Measurements from ENCODE around the gene NECAB3. TPM values are rescaled to one million over a fixed set of nuclear protein-coding genes. Genes with fewer than 3 reads are reported as not detected.
"Not testable (repeated sequence)": the region's sequence is repeated elsewhere in the genome, so short reads cannot be mapped to it uniquely, and the experiment has no call there.

NECAB3 gene
- polyA plus RNA-seq, 1 of the 3 experiments (the other 2 are of a cell fraction): 20.1 TPM

DNA sequence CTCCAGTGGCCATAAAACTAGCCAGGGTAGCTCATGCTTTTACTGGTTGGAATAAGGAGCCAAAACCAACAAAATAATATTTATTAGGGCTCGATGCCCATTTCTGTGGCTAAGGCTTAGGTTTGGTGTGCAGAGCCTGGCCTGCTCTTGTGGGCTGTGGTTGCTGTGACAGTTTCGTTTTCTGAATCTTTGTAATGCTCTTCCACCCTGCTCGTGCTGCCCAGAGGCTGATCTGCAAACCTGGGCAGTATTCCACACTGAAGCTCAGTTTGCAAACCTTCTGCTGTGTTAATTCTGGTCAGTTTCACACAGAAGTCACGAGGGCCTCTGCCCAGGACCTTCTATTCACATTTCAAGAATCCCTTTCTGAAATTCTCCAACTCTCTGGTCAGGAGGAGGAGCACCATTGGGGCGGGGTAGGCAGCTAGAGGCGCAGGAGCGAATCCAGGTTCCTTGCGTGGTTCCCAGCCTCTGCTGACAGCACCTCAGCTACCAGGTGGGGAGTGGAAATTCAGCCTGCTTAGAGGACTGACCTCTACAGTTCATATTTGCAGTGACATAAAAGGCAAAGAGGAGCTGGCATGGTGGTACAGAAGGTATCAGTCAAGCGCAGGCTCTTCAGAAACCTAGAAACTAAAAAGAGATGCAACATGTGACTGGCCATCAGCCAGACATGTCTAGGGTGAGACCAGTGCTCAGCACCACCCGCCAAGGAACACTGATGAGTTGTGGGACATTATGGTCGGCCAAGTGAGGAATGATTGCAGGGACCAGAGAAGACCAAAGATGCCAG is 26.4 kb downstream of the NECAB3 start:
- Histone ChIP-seq H3K4me1 (ENCODE audit: control insufficient read depth in 1 of 2, insufficient read depth in 2 of 2, low read depth in 1 of 2, low read length in 1 of 2) (peaks cover 13 to 51% of the 10 kb centered on the region in 2 experiments; a peak in 3 of 4 replicates), H3K36me3 (replicated peaks in 1 of 2; ENCODE audit: control insufficient read depth in 1 of 2, insufficient read depth in 2 of 2, low read length in 1 of 2) (peaks cover 3 to 16% of the 10 kb centered on the region in 2 experiments), H3K27ac (ENCODE audit: low read depth in 2 of 2, low read length in 1 of 2) (peak overlapping the region in 1 of 2 experiments; percentile 93; a peak in 2 of 4 replicates), H3K79me2 (ENCODE audit: insufficient read depth) (no peaks in the 10 kb centered on the region), H3K9me2 (no peaks in the 10 kb centered on the region), H3F3A (replicated peaks; ENCODE audit: insufficient read depth) (peaks cover 20% of the 10 kb centered on the region), H4K20me1 (ENCODE audit: insufficient read depth) (peaks cover 32% of the 10 kb centered on the region), H3K9ac (no peak overlapping the region), H3K9me3 (no peaks in the 10 kb centered on the region), H3K4me2 (peak overlapping the region; percentile 46; the same call in 1 of the 2 replicates), H3K27me3 (ENCODE audit: insufficient read depth) (no peaks in the 10 kb centered on the region), H2AFZ (ENCODE audit: low read depth) (no peak overlapping the region), H3K4me3 (ENCODE audit: low read depth in 2 of 2, low read length in 1 of 2) (no peak overlapping the region)
- 87% methylated on average over 10 of the region's 11 CpGs for WGBS (ENCODE audit: low lambda C conversion rate)
- POLR2A ChIA-PET: interaction anchor here (1.7 kb wide), 1 partner anchor 19 kb away, joined by 4 read pairs; the partner anchor contains the start of gene ACTL10
- no peak for DNase-seq
- no peak for TF ChIP-seq ELF1 (IDR thresholded peaks at IDR 0.05)
- TF ChIP-seq FOSL2 (IDR thresholded peaks at IDR 0.05; ENCODE audit: borderline replicate concordance, low read depth): no peak
- CTCF ChIA-PET: interaction anchor here (0.9 to 9.2 kb wide), 7 partner anchors 18 to 203 kb away, joined by 3 to 114 read pairs (median 4); partner anchors contain the start of genes ACTL10 and C20orf144

DNA sequence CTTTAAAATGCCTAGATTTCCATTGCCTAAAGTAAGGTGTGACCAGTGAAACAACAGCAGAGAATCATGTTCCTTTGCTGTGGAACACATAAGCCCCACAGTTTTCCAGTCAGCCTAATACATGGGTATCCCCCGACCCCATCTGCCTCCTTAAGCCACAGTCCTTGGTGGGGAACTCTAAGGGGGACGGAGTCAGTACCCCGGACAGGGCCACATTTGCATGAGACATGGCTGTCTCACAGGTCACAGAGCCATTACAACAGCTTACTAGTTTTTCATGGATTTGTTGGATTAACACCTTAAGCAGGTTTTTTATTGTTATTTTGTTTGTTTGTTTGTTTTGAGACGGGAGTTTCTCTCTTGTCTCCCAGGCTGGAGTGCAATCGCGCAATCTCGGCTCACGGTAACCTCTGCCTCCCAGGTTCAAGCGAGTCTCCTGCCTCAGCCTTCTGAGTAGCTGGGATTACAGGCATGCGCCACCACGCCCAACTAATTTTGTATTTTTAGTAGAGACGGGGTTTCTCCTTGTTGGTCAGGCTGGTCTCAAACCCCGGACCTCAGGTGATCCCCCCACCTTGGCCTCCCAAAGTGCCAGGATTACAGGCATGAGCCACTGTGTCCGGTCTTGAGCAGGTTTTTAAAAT is 27.1 kb downstream of the NECAB3 start:
- 97% methylated on average over 14 of the region's 14 CpGs for WGBS (ENCODE audit: low lambda C conversion rate)
- DNase-seq; H3K79me2 ChIP-seq (ENCODE audit: insufficient read depth); H2AFZ ChIP-seq (ENCODE audit: low read depth); H3K4me3 ChIP-seq (ENCODE audit: low read depth in 2 of 2, low read length in 1 of 2); H3K9me3 ChIP-seq; H3K27me3 ChIP-seq (ENCODE audit: insufficient read depth); H3K9ac ChIP-seq; H3K4me2 ChIP-seq; H3K9me2 ChIP-seq: not testable (repeated sequence)
- Histone ChIP-seq H3K4me1 (ENCODE audit: control insufficient read depth in 1 of 2, insufficient read depth in 2 of 2, low read depth in 1 of 2, low read length in 1 of 2) (peaks cover 13 to 51% of the 10 kb centered on the region in 2 experiments; a peak in 3 of 4 replicates), H4K20me1 (ENCODE audit: insufficient read depth) (peaks cover 32% of the 10 kb centered on the region), H3F3A (replicated peaks; ENCODE audit: insufficient read depth) (peaks cover 16% of the 10 kb centered on the region), H3K27ac (ENCODE audit: low read depth in 2 of 2, low read length in 1 of 2) (peak overlapping the region in 1 of 2 experiments; percentile 0; a peak in 1 of 4 replicates), H3K36me3 (replicated peaks in 1 of 2; ENCODE audit: control insufficient read depth in 1 of 2, insufficient read depth in 2 of 2, low read length in 1 of 2) (peaks cover 3 to 16% of the 10 kb centered on the region in 2 experiments)
- CTCF ChIA-PET: interaction anchor here (1.0 to 3.4 kb wide), 3 partner anchors 70 to 190 kb away, joined by 3 to 20 read pairs (median 16); no protein-coding TSS in a partner anchor
- peak; percentile 89 for TF ChIP-seq REST (IDR thresholded peaks at IDR 0.05; ENCODE audit: low read depth, low read length)
- POLR2A ChIA-PET: interaction anchor here (1.7 kb wide), 1 partner anchor 20 kb away, joined by 4 read pairs; the partner anchor contains the start of gene ACTL10
